HG03039 (cell line): Measurements from ENCODE around the gene GPR68.
"Not testable (repeated sequence)": the region's sequence is repeated elsewhere in the genome, so short reads cannot be mapped to it uniquely, and the experiment has no call there.

Experiments
- ATAC-seq: cut with Tn5 transposase; IDR thresholded peaks from one replicate; pipeline ENCODE4 v1.9.1; 2021; ENCODE audit warnings: mild to moderate bottlenecking, moderate library complexity; ENCODE audit not compliant: unreplicated experiment

Gene GPR68

GRCh38 chr14:91200802-91201201 lies 43.7 kb downstream of the GPR68 start:
- ATAC-seq: not testable (repeated sequence)

DNA sequence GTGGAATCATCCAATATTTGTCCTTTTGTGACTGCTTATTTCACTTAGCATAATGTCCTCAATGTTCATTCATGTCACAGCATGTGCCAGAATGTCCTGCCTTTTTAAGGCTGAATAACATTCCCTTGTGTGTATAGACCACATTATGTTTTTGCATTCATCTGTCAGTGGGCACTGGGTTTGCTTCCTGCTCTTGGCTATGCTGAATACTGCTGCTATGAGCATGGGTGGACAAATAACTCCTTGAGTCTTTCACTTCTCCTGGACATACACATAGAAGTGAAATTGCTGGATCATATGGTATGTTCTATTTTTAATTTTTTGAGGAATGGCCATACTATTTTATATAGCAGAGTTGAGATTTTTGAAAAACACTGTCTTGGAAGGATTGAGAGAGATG lies 46.9 kb downstream of the GPR68 start:
- ATAC-seq: no peak

DNA sequence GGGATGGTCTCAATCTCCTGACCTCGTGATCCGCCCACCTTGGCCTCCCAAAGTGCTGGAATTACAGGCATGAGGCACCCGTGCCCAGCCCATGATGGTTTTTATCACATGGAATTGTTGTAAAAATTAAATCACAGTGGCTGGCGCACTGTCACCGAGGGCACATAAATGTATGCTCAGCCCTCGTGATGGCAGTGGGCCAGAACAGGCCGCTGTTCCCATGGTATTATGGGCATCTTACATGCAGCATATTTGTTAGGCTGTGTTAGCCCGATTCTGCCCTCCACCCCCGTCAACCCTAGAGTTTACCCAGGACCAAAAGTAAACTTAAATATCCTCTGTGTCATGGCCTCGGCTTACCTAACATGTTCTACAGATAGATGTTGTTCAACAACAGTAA lies 48.6 kb downstream of the GPR68 start:
- no peak for ATAC-seq

GRCh38 chr14:91193069-91193468 lies 51.4 kb downstream of the GPR68 start:
- ATAC-seq: no peak

- no peak for ATAC-seq
Measured at GRCh38 chr14:91190853-91191252, 53.7 kb downstream of the GPR68 start.

- no peak for ATAC-seq
Measured at GRCh38 chr14:91187271-91187670, 57.2 kb downstream of the GPR68 start.

GRCh38 chr14:91186515-91187066 lies 57.9 kb downstream of the GPR68 start:
- no peak for ATAC-seq

- ATAC-seq: no peak
Measured at GRCh38 chr14:91185721-91186120, 58.8 kb downstream of the GPR68 start.

- no peak for ATAC-seq
Measured at GRCh38 chr14:91184559-91184958, 59.9 kb downstream of the GPR68 start.

DNA sequence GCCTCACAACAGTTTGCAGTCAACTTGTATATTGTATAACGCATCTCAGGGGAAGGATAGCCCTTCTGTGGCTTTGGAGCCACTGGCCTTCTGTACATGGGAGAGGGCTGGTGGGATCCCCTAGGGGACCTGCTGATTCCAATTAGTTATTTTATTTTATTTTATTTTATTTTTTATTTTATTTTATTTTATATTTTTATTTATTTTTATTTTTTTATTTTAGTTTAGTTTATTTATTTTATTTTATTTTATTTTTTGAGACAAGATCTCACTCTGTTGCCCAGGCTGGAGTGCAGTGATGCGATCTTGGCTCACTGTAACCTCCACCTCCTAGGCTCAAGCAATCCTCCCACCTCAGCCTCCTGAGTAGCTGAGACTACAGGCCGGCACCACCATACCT lies 61.8 kb downstream of the GPR68 start:
- not testable (repeated sequence) for ATAC-seq
